ENCODE data around the gene MAML2. TPM values are rescaled to one million over a fixed set of nuclear protein-coding genes. Genes with fewer than 3 reads are reported as not detected.
A peak's percentile ranks its signal among the peaks of the same experiment; 100 is the strongest.

MAML2 gene
- polyA plus RNA-seq, 1 of the 3 experiments (the other 2 are of a cell fraction), result 20.1 TPM

DNA sequence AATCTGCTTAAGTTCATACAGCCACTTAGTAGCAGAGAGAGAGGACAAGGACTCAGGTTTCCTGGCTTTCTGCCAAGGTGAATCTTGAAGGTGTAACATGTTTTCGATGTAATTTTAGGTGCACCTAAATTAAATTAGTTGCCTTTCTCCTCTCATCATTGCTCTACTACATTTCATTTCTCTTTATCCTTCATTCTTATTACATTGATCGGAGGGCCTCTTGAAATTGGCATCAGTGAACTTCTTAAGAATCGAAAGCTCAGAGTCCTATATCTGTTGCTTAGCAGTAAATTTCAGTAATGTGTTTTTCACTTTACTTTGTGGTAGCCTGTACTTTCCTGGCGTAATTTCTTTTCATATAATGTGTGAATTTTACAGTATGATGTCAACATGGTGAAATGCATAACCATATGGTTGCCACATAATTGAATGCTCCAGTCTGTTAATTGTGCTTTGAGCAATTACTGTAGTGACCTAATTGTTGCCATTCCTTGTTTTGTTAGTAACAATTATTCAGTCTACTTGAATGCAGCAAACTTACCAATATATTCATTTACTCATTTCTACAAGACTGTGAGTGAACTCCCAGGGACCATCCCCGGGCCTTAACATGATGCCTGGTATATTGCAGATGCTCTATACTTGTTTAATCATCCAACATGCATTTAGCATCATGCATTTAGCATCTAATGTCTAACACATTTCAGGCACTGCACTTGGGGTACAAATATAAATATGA is 138.1 kb downstream of the MAML2 start:
- no peak overlapping the region for H3K4me3 ChIP-seq (ENCODE audit: low read depth in 2 of 2, low read length in 1 of 2)
- no peak for DNase-seq
- peaks cover 81% of the 10 kb centered on the region for H3K79me2 ChIP-seq (ENCODE audit: insufficient read depth)
- no peak overlapping the region for H3K27ac ChIP-seq (ENCODE audit: low read depth in 2 of 2, low read length in 1 of 2)
- H3K9ac ChIP-seq, result no peak overlapping the region
- WGBS (ENCODE audit: low lambda C conversion rate), result 91% methylated on average over 5 of the region's 5 CpGs
- peaks cover 24% of the 10 kb centered on the region for H3F3A ChIP-seq (replicated peaks; ENCODE audit: insufficient read depth)
- H4K20me1 ChIP-seq (ENCODE audit: insufficient read depth), result no peaks in the 10 kb centered on the region
- no peaks in the 10 kb centered on the region for H3K27me3 ChIP-seq (ENCODE audit: insufficient read depth)
- TF ChIP-seq, protein P1, sequence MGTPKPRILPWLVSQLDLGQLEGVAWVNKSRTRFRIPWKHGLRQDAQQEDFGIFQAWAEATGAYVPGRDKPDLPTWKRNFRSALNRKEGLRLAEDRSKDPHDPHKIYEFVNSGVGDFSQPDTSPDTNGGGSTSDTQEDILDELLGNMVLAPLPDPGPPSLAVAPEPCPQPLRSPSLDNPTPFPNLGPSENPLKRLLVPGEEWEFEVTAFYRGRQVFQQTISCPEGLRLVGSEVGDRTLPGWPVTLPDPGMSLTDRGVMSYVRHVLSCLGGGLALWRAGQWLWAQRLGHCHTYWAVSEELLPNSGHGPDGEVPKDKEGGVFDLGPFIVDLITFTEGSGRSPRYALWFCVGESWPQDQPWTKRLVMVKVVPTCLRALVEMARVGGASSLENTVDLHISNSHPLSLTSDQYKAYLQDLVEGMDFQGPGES (IDR thresholded peaks at IDR 0.05; ENCODE audit: low read depth, low read length), result no peak
- TF ChIP-seq NFIC (IDR thresholded peaks at IDR 0.05; ENCODE audit: borderline replicate concordance), result peak; percentile 22; the same call in 1 of the 2 replicates
- TF ChIP-seq JUND (IDR thresholded peaks at IDR 0.05), result no peak
- no peak for TF ChIP-seq GABPA (IDR thresholded peaks at IDR 0.05; ENCODE audit: low read depth)
- no peak for TF ChIP-seq RFX5 (IDR thresholded peaks at IDR 0.05; ENCODE audit: low read length)
- TF ChIP-seq, protein P2, sequence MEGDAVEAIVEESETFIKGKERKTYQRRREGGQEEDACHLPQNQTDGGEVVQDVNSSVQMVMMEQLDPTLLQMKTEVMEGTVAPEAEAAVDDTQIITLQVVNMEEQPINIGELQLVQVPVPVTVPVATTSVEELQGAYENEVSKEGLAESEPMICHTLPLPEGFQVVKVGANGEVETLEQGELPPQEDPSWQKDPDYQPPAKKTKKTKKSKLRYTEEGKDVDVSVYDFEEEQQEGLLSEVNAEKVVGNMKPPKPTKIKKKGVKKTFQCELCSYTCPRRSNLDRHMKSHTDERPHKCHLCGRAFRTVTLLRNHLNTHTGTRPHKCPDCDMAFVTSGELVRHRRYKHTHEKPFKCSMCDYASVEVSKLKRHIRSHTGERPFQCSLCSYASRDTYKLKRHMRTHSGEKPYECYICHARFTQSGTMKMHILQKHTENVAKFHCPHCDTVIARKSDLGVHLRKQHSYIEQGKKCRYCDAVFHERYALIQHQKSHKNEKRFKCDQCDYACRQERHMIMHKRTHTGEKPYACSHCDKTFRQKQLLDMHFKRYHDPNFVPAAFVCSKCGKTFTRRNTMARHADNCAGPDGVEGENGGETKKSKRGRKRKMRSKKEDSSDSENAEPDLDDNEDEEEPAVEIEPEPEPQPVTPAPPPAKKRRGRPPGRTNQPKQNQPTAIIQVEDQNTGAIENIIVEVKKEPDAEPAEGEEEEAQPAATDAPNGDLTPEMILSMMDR (IDR thresholded peaks at IDR 0.05), result no peak
- peaks cover 9 to 39% of the 10 kb centered on the region in 2 experiments; a peak in 3 of 4 replicates for H3K4me1 ChIP-seq (ENCODE audit: control insufficient read depth in 1 of 2, insufficient read depth in 2 of 2, low read depth in 1 of 2, low read length in 1 of 2)
- H3K4me2 ChIP-seq, result no peak overlapping the region
- H3K36me3 ChIP-seq (replicated peaks in 1 of 2; ENCODE audit: control insufficient read depth in 1 of 2, insufficient read depth in 2 of 2, low read length in 1 of 2), result peaks cover 2 to 19% of the 10 kb centered on the region in 2 experiments
- ChIA-PET POLR2A (no interaction called here), CTCF (no interaction called here)
- H3K9me2 ChIP-seq, result no peaks in the 10 kb centered on the region
- no peaks in the 10 kb centered on the region for H3K9me3 ChIP-seq
- H2AFZ ChIP-seq (ENCODE audit: low read depth), result no peak overlapping the region

DNA sequence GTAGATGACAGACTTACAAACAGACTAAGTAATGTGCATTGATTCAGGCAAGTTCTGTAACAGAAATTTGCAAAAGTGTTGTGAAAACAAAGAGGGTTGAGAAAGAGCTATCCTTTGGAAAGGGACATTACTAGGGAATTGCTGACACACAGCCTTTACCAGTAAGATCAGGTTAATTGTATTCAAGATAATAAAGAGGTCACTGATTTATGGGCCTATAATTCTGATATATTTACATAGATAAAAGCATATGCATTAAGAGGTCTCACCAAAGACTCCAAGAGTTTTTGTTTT is 138.7 kb downstream of the MAML2 start:
- Histone ChIP-seq H3K9me2 (no peaks in the 10 kb centered on the region), H4K20me1 (ENCODE audit: insufficient read depth) (no peaks in the 10 kb centered on the region), H2AFZ (ENCODE audit: low read depth) (no peak overlapping the region), H3K9me3 (no peaks in the 10 kb centered on the region), H3K36me3 (replicated peaks in 1 of 2; ENCODE audit: control insufficient read depth in 1 of 2, insufficient read depth in 2 of 2, low read length in 1 of 2) (peaks cover 2 to 19% of the 10 kb centered on the region in 2 experiments), H3K4me2 (no peak overlapping the region), H3K27me3 (ENCODE audit: insufficient read depth) (no peaks in the 10 kb centered on the region), H3K27ac (ENCODE audit: low read depth in 2 of 2, low read length in 1 of 2) (no peak overlapping the region), H3F3A (replicated peaks; ENCODE audit: insufficient read depth) (peaks cover 30% of the 10 kb centered on the region), H3K79me2 (ENCODE audit: insufficient read depth) (peaks cover 81% of the 10 kb centered on the region), H3K9ac (no peak overlapping the region), H3K4me1 (ENCODE audit: control insufficient read depth in 1 of 2, insufficient read depth in 2 of 2, low read depth in 1 of 2, low read length in 1 of 2) (peaks cover 9 to 44% of the 10 kb centered on the region in 2 experiments; a peak in 3 of 4 replicates), H3K4me3 (ENCODE audit: low read depth in 2 of 2, low read length in 1 of 2) (no peak overlapping the region)
- no peak for DNase-seq
- ChIA-PET POLR2A (no interaction called here), CTCF (no interaction called here)
- TF ChIP-seq TAF1 (IDR thresholded peaks at IDR 0.05; ENCODE audit: borderline replicate concordance, low read depth, low read length), result no peak
- TF ChIP-seq TEAD4 (IDR thresholded peaks at IDR 0.05; ENCODE audit: borderline replicate concordance, insufficient read depth), result no peak
- no peak for TF ChIP-seq NRF1 (IDR thresholded peaks at IDR 0.05; ENCODE audit: low read depth, low read length)
- no peak for TF ChIP-seq RXRA (IDR thresholded peaks at IDR 0.05; ENCODE audit: borderline replicate concordance, low read depth)
- TF ChIP-seq FOXM1 (IDR thresholded peaks at IDR 0.05; ENCODE audit: low read depth), result no peak
- no peak for TF ChIP-seq RCOR1 (IDR thresholded peaks at IDR 0.05; ENCODE audit: low read length)
- TF ChIP-seq ELF1 (IDR thresholded peaks at IDR 0.05), result no peak
- TF ChIP-seq YY1 (IDR thresholded peaks at IDR 0.05; ENCODE audit: low read depth), result no peak
- TF ChIP-seq, protein P3, sequence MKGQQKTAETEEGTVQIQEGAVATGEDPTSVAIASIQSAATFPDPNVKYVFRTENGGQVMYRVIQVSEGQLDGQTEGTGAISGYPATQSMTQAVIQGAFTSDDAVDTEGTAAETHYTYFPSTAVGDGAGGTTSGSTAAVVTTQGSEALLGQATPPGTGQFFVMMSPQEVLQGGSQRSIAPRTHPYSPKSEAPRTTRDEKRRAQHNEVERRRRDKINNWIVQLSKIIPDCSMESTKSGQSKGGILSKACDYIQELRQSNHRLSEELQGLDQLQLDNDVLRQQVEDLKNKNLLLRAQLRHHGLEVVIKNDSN (IDR thresholded peaks at IDR 0.05; ENCODE audit: borderline replicate concordance, low read depth), result no peak
- TF ChIP-seq, protein P2 (IDR thresholded peaks at IDR 0.05), result no peak
- no peak for TF ChIP-seq SMC3 (IDR thresholded peaks at IDR 0.05; ENCODE audit: low read depth, low read length)
- no peak for TF ChIP-seq RAD21 (IDR thresholded peaks at IDR 0.05; ENCODE audit: low read length)
- no peak for TF ChIP-seq RFX5 (IDR thresholded peaks at IDR 0.05; ENCODE audit: low read length)
- TF ChIP-seq NFIC (IDR thresholded peaks at IDR 0.05; ENCODE audit: borderline replicate concordance), result no peak

All from SK-N-SH (cell line).